LNCAP (cell line): ENCODE data around the gene METTL17.
A peak's percentile ranks its signal among the peaks of the same experiment; 100 is the strongest.

Experiments
- CTCF ChIP-seq: fragments of 450-650 bp; IDR thresholded peaks from 2 replicates; pipeline ENCODE4 v1.5.1; 2017; ENCODE audit warnings: mild to moderate bottlenecking

METTL17 gene

GRCh38 chr14:21039585-21040369, 50.0 kb downstream of the METTL17 start:
- peak; percentile 54 for TF ChIP-seq CTCF

GRCh38 chr14:21040370-21040925, 50.7 kb downstream of the METTL17 start:
- TF ChIP-seq CTCF = no peak; the same call in 1 of the 2 replicates

- TF ChIP-seq CTCF = no peak
Measured at GRCh38 chr14:21041676-21042433, 52.1 kb downstream of the METTL17 start, which contains the start of gene RNASE7. Gene RNASE7, plus strand, starts transcription at chr14:21042362. Its CDS starts 631 bp downstream, at chr14:21042993.

- TF ChIP-seq CTCF = no peak
Measured at GRCh38 chr14:21042918-21043317, 53.1 kb downstream of the METTL17 start.

GRCh38 chr14:21043387-21043973, 53.7 kb downstream of the METTL17 start:
- no peak for TF ChIP-seq CTCF

- TF ChIP-seq CTCF = no peak
Measured at GRCh38 chr14:21043974-21044618, 54.3 kb downstream of the METTL17 start.
